Left colon (tissue), 2 donors: ENCODE results near the gene OR7A10. TPM values are rescaled to one million over a fixed set of nuclear protein-coding genes. Genes with fewer than 3 reads are reported as not detected.
"Not testable (repeated sequence)": the region's sequence is repeated elsewhere in the genome, so short reads cannot be mapped to it uniquely, and the experiment has no call there.

Experiments used
- ATAC-seq: fragments of 200-7000 bp; cut with Tn5 transposase; one replicate; pipeline ENCODE4 v1.9.1; 2020; ENCODE audit warnings: mild to moderate bottlenecking, moderate library complexity
- DNase-seq, 2 donors: peaks; one replicate each; pipeline ENCODE4 v3.0.0-alpha.2; 2020
- intact Hi-C, 2 donors: fragments of 100-400 bp; cut with DNase I in 1 of 2; cut with micrococcal nuclease in 1 of 2; formaldehyde crosslinking; loops; one replicate each; pipeline versions ENCODE4 v1.11.2 to v1.14.0; 2022; cut with DNase I, micrococcal nuclease
- total RNA-seq, 2 donors: library from RNA; stranded (reverse); fragmentation: NEBNext Ultra II Directional; extraction: Animal tissue kit (Norgen Biotek cat#: 25700); gene quantifications; one replicate each; pipeline ENCODE4 v1.2.1, GENCODE V29; 2021
- donor health status: DM: no; HTN: no; CAD: no.
- donor health status: DM: yes; HTN: yes; CAD: no.

The OR7A10 gene
- total RNA-seq, 2 donors from 2014 or later = not detected

DNA sequence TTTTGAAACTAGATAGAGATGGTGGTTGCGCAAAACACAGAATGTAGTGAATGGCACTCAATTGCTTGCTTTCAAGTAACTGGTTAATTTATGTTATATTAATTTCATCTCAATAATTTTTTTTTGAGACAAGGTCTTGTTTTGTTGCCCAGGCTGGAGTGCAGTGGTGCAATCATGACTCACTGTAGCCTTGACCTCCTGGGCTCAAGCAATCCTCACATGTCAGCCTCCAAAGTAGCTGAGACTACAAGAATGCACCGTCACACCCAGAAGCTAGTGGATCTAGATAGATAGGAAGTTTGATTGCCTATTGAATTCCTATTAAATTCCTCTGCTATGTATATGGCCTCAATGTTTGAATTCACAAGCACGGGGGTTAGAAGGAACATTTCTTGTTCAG is 44.0 kb downstream of the OR7A10 start:
- ATAC-seq = no peak
- no peak for DNase-seq
- intact Hi-C loops = no loop called here

DNA sequence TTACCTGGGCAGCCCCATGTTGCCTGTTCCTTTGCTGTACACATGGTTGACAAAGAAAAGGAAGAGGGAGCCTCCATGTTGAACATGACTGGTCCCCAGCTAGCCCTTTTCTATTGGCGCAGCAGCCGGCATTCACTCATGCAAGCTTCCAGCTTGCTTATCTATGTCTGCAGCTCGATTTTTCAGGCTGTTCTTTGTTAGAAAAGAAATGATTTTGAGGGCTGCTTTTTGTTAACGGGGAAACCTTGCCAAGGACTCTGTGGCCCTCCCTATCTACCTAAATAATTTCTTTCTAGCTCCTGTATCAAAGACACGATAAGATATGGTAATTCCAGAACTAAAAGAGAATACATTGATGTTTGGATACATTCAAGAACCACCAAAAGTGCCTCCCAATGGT is 50.0 kb downstream of the OR7A10 start:
- no peak for ATAC-seq
- no peak for DNase-seq
- intact Hi-C loops = no loop called here

DNA sequence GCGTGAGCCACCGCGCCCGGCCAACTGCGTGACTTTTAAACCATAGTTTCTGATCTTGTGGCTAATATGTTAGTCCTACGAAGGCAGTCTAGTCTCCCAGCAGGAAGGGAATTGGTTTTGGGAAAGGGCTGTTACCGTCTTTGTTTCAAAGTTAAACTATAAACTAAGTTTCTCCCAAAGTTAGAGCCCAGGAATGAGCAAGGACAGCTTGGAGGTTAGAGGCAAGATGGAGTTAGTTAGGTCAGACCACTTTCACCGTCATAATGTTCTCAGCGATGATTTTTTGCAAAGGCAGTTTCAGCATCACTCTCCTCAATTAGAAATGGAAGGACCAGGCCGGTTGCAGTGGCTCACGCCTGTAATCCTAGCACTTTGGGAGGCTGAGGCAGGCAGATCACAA is 52.7 kb downstream of the OR7A10 start:
- no peak for DNase-seq
- ATAC-seq = no peak
- intact Hi-C loops = no loop called here

DNA sequence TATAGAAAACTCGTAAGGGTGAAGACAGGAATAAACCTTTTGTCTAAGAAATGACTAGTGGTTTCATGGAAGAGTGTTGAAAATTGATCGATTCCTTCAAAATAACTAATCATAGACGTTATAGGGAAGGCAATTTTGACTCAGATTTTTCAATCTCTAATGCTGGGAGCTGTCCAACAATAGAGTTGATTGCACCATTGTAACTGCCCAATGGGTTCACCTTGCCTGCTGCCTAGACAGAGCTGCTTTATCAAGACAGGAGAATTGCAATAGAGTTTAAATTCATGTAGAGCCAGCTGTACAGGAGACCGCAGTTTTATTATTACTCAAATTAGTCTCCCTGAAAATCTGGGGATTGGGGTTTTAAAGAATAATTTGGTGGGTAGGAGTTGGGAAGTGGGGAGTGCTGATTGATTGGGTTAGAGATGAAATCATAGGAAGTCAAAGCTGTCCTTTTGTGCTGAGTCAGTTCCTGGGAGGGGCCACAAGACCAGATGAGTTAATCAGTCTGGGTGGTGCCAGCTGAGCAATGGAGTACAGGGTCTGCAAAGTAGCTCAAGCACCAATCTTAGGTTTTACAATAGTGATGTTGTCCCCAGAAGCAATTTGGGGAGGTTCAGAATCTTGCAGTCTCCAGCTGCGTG is 53.5 kb downstream of the OR7A10 start:
- ATAC-seq = no peak
- intact Hi-C loops = no loop called here
- DNase-seq = no peak

DNA sequence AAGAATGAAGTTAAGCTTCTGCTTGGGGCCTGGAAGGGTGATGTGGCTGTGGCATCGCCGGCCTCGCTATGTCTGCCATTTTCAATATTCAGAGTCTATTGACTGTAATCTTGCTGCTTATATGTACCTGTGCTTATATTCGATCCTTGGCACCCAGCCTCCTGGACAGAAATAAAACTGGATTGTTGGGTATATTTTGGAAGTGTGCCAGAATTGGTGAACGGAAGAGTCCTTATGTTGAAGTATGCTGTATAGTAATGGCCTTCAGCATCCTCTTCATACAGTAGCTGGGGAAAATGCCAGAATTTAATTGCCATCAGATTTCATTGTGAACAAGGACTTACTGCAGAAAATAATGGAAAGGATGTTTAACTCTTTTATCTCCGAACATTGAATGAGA is 56.5 kb downstream of the OR7A10 start:
- ATAC-seq, DNase-seq, intact Hi-C loops: not testable (repeated sequence)

Other genes with a start within 250 kb of the OR7A10 start
- not detected for gene ADGRE3, start 174.1 kb downstream of the OR7A10 start, total RNA-seq
- gene ZNF333, start 158.9 kb downstream of the OR7A10 start, total RNA-seq = 1 to 10 TPM; 5.3 to 7.3 TPM
- gene ADGRE2, start 70.4 kb downstream of the OR7A10 start, total RNA-seq = 1 to 10 TPM; 1.6 to 4.3 TPM
- gene OR7A5, start 13.7 kb downstream of the OR7A10 start, total RNA-seq = not detected
- gene OR7C1, start 13.7 kb downstream of the OR7A10 start, total RNA-seq = not detected
- not detected for gene OR7A17, start 37.2 kb upstream of the OR7A10 start, total RNA-seq
- not detected for gene OR7C2, start 92.6 kb upstream of the OR7A10 start, total RNA-seq
- not detected for gene SLC1A6, start 130.9 kb upstream of the OR7A10 start, total RNA-seq
- gene CASP14, start 200.6 kb upstream of the OR7A10 start, total RNA-seq = not detected
- not detected for gene OR1I1, start 233.3 kb upstream of the OR7A10 start, total RNA-seq